ENCODE measurements around the gene INAVA. TPM values are rescaled to one million over a fixed set of nuclear protein-coding genes. Genes with fewer than 3 reads are reported as not detected.
"Not testable (repeated sequence)": the region's sequence is repeated elsewhere in the genome, so short reads cannot be mapped to it uniquely, and the experiment has no call there.

The INAVA gene
- total RNA-seq, 4 donors from 2014 or later: not detected

DNA sequence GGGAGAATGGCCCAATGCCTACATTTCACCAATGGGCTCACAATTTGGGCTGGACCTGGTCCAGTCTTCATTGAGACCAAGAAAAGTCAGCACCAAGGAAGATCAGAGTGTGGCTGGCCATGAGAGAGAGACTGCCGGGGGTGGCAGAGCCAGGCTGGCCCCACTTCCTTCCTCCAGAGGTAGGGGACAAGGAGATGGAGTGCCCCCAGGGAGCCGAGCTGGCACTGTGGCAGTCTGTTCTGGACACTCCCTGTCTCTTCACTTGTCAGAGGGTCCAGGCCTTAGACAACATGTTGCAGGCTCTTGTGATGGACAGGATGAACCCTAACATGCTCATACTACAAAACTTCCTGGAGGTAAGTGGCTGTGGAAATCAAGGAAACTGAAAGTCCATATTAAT lies 27.7 kb downstream of the INAVA start:
- TF ChIP-seq POLR2A (IDR thresholded peaks at IDR 0.05): no peak
- TF ChIP-seq EP300 (IDR thresholded peaks at IDR 0.05): no peak
- TF ChIP-seq, protein P1, sequence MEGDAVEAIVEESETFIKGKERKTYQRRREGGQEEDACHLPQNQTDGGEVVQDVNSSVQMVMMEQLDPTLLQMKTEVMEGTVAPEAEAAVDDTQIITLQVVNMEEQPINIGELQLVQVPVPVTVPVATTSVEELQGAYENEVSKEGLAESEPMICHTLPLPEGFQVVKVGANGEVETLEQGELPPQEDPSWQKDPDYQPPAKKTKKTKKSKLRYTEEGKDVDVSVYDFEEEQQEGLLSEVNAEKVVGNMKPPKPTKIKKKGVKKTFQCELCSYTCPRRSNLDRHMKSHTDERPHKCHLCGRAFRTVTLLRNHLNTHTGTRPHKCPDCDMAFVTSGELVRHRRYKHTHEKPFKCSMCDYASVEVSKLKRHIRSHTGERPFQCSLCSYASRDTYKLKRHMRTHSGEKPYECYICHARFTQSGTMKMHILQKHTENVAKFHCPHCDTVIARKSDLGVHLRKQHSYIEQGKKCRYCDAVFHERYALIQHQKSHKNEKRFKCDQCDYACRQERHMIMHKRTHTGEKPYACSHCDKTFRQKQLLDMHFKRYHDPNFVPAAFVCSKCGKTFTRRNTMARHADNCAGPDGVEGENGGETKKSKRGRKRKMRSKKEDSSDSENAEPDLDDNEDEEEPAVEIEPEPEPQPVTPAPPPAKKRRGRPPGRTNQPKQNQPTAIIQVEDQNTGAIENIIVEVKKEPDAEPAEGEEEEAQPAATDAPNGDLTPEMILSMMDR (IDR thresholded peaks at IDR 0.05): no peak
- Histone ChIP-seq H3K4me1 (no peaks in the 10 kb centered on the region), H3K27me3 (no peaks in the 10 kb centered on the region), H3K4me3 (no peak overlapping the region), H3K36me3 (no peaks in the 10 kb centered on the region), H3K27ac (no peak overlapping the region), H3K9me3 (no peaks in the 10 kb centered on the region)
- WGBS, 2 donors: 79% methylated on average over 2 of the region's 2 CpGs
- DNase-seq (ENCODE audit: low spot score in 2 of 2): no peak

- H3K27me3 ChIP-seq: no peaks in the 10 kb centered on the region
- no peak overlapping the region for H3K4me3 ChIP-seq
- DNase-seq (ENCODE audit: low spot score in 2 of 2): no peak
- no peaks in the 10 kb centered on the region for H3K4me1 ChIP-seq
- TF ChIP-seq POLR2A (IDR thresholded peaks at IDR 0.05): no peak
- TF ChIP-seq, protein P1 (IDR thresholded peaks at IDR 0.05): no peak
- no peak for TF ChIP-seq EP300 (IDR thresholded peaks at IDR 0.05)
- no peaks in the 10 kb centered on the region for H3K9me3 ChIP-seq
- H3K36me3 ChIP-seq: no peaks in the 10 kb centered on the region
- WGBS, 2 donors: 38 to 40% methylated on average over 1 of the region's 1 CpG
- no peak overlapping the region for H3K27ac ChIP-seq
Observed at GRCh38 chr1:200923601-200924000, 28.9 kb downstream of the INAVA start.

- no peak for DNase-seq (ENCODE audit: low spot score in 2 of 2)
- Histone ChIP-seq H3K27me3 (no peaks in the 10 kb centered on the region), H3K27ac (no peak overlapping the region), H3K4me3 (no peak overlapping the region), H3K36me3 (no peaks in the 10 kb centered on the region), H3K4me1 (no peaks in the 10 kb centered on the region), H3K9me3 (no peaks in the 10 kb centered on the region)
- TF ChIP-seq, protein P1 (IDR thresholded peaks at IDR 0.05): no peak
- TF ChIP-seq EP300 (IDR thresholded peaks at IDR 0.05): no peak
- no peak for TF ChIP-seq POLR2A (IDR thresholded peaks at IDR 0.05)
- 79 to 81% methylated on average over 4 of the region's 4 CpGs for WGBS, 2 donors
Observed at GRCh38 chr1:200925831-200926230, 31.1 kb downstream of the INAVA start.

GRCh38 chr1:200929530-200930278 lies 35.0 kb downstream of the INAVA start:
- no peaks in the 10 kb centered on the region for H3K4me1 ChIP-seq
- no peak overlapping the region for H3K4me3 ChIP-seq
- no peak for DNase-seq (ENCODE audit: low spot score in 2 of 2)
- no peak overlapping the region for H3K27ac ChIP-seq
- TF ChIP-seq, protein P1 (IDR thresholded peaks at IDR 0.05): no peak
- TF ChIP-seq POLR2A (IDR thresholded peaks at IDR 0.05): no peak
- TF ChIP-seq EP300 (IDR thresholded peaks at IDR 0.05): no peak
- peaks cover 0 to 6% (median 0%) of the 10 kb centered on the region in 4 donors for H3K9me3 ChIP-seq
- H3K27me3 ChIP-seq: no peaks in the 10 kb centered on the region
- H3K36me3 ChIP-seq: no peaks in the 10 kb centered on the region
- 55 to 59% methylated on average over 4 of the region's 4 CpGs for WGBS, 2 donors

DNA sequence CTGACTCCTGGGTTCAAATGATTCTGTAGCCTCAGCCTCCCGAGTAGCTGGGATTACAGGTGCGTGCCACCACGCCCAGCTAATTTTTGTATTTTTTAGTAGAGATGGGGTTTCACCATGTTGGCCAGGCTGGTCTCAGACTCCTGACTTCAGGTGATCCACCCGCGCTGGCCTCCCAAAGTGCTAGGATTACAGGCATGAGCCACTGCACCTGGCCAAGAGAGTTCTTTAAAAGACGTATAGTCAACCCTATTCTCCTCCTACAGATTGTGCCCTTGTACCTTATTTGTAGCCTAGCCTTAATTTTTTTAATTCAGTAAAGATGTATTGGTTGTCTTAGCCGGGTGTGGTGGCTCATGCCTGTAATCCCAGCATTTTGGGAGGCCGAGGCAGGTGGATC lies 35.6 kb downstream of the INAVA start:
- H3K9me3 ChIP-seq; H3K4me1 ChIP-seq; DNase-seq (ENCODE audit: low spot score in 2 of 2); H3K36me3 ChIP-seq; H3K4me3 ChIP-seq; H3K27me3 ChIP-seq; H3K27ac ChIP-seq: not testable (repeated sequence)
- 81 to 84% methylated on average over 8 of the region's 8 CpGs for WGBS, 2 donors

Data from tibial nerve (tissue), 4 donors.